Activated CD4-positive, alpha-beta T cell treated with anti-CD3 and anti-CD28 coated beads for 36 hours (primary cell): ENCODE measurements around the gene IQCB1. TPM values are rescaled to one million over a fixed set of nuclear protein-coding genes. Genes with fewer than 3 reads are reported as not detected.
"Not testable (repeated sequence)": the region's sequence is repeated elsewhere in the genome, so short reads cannot be mapped to it uniquely, and the experiment has no call there.

Experiments used
- ATAC-seq: fragments of 200-7000 bp; cut with Tn5 transposase; one replicate; pipeline ENCODE4 v1.10.0; 2021; ENCODE audit warnings: mild to moderate bottlenecking, moderate library complexity
- CTCF ChIA-PET: fragments of 350-600 bp; sonication (Branson Sonifier 250); formaldehyde crosslinking; loops from one replicate; lab custom pipeline; 2021; ENCODE audit warnings: antibody characterized with exemption; lab: Charles Lee
- POLR2A ChIA-PET: fragments of 350-600 bp; sonication (Branson Sonifier 250); formaldehyde crosslinking; loops from one replicate; lab custom pipeline; 2021; ENCODE audit warnings: antibody characterized with exemption, inconsistent platforms; lab: Charles Lee
- DNase-seq: peaks from one replicate; pipeline ENCODE4 v3.0.0-alpha.2; 2020
- H3K27ac Mint-ChIP-seq: one replicate; pipeline ENCODE4 v1.8.0; 2021; ENCODE audit warnings: mixed read lengths
- H3K27me3 Mint-ChIP-seq: one replicate; pipeline ENCODE4 v1.8.0; 2021; ENCODE audit warnings: mixed read lengths
- H3K36me3 Mint-ChIP-seq: one replicate; pipeline ENCODE4 v1.8.0; 2021; ENCODE audit warnings: low read depth, mixed read lengths
- H3K4me1 Mint-ChIP-seq: one replicate; pipeline ENCODE4 v1.8.0; 2021; ENCODE audit warnings: mixed read lengths
- H3K4me3 Mint-ChIP-seq: one replicate; pipeline ENCODE4 v1.8.0; 2021; ENCODE audit warnings: mild to moderate bottlenecking, moderate library complexity, mixed read lengths
- H3K9me3 Mint-ChIP-seq: one replicate; pipeline ENCODE4 v1.8.0; 2021; ENCODE audit warnings: low read depth, mixed read lengths
- intact Hi-C, 2 experiments: fragments of 100-400 bp; cut with DNase I in 1 of 2; cut with micrococcal nuclease in 1 of 2; formaldehyde crosslinking; loops; one replicate each; pipeline versions ENCODE4 v1.14.2 to v1.15.1; 2022 to 2024; cut with DNase I, micrococcal nuclease
- total RNA-seq, 2 experiments: library from RNA; stranded (reverse); gene quantifications; one replicate each; pipeline ENCODE4 v1.2.3, GENCODE V29; 2021

IQCB1 gene, protein sequence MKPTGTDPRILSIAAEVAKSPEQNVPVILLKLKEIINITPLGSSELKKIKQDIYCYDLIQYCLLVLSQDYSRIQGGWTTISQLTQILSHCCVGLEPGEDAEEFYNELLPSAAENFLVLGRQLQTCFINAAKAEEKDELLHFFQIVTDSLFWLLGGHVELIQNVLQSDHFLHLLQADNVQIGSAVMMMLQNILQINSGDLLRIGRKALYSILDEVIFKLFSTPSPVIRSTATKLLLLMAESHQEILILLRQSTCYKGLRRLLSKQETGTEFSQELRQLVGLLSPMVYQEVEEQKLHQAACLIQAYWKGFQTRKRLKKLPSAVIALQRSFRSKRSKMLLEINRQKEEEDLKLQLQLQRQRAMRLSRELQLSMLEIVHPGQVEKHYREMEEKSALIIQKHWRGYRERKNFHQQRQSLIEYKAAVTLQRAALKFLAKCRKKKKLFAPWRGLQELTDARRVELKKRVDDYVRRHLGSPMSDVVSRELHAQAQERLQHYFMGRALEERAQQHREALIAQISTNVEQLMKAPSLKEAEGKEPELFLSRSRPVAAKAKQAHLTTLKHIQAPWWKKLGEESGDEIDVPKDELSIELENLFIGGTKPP
- 10 to 100 TPM; 41.3 to 42.8 TPM for total RNA-seq

DNA sequence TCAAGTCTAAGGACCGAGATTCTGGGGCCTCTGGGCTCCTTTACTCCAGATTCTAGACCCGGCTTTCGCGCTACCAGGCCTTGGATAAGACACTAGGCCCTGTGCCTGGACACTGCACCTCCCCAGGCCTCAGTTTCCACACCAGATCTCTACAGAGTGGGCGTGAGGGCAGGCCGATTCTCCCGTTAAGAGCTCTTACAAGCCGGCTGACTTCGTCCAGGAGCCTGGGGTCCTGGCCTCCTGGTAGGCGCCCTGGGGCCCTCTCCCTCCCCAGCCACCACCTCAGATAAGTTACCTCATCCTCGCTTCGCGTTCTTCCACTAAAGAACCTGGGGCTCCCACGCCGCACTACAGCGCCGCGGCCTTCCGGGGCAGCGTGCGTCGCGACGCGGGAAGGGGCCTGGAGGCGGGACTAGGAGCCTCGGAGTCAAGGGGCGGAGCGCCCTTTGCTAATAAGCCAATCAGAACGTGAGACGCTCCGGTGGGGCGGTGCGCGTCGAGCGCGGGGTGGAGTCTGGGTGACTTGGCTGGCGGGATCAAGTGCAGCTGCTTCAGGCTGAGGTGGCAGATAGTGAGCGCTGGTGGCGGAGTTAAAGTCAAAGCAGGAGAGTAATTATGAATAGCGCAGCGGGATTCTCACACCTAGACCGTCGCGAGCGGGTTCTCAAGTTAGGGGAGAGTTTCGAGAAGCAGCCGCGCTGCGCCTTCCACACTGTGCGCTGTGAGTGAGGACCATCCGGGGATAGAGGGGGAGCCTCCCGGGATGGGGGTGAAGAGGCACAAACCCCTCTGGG, at the start of gene IQCB1, which contains the start of gene EAF2:
Gene IQCB1 (minus strand): TSS at position 390 of the 794 bp plus-strand sequence. CDS start 6,100 bp downstream, outside the sequence.
Gene EAF2 (plus strand): TSS at position 539 of the 794 bp plus-strand sequence. CDS start 77 bp downstream, at position 616.
- ATAC-seq (peak; percentile 98), DNase-seq (peak; percentile 98)
- H3K27ac Mint-ChIP-seq = peak within 1 kb of the TSS; percentile 94
- H3K4me1 Mint-ChIP-seq = peaks cover 38% of the 10 kb centered on the region
- no peaks in the 10 kb centered on the region for H3K27me3 Mint-ChIP-seq
- ChIA-PET CTCF (interaction anchor here (1.1 kb wide), 1 partner anchor 174 kb away, joined by 3 read pairs; the partner anchor contains the start of gene HCLS1), POLR2A (no interaction called here)
- intact Hi-C loops = loop anchor here (1.0 to 10.0 kb wide), 14 partner anchors 86 to 1740 kb away; partner anchors contain the start of genes GOLGB1 (in 2 of the 2), HCLS1 (in 2 of the 2), FAM162A (in 1 of the 2) and GSK3B (in 1 of the 2)
- no peaks in the 10 kb centered on the region for H3K9me3 Mint-ChIP-seq
- H3K36me3 Mint-ChIP-seq = peaks cover 34% of the 10 kb centered on the region
- H3K4me3 Mint-ChIP-seq = peak within 1 kb of the TSS; percentile 98

DNA sequence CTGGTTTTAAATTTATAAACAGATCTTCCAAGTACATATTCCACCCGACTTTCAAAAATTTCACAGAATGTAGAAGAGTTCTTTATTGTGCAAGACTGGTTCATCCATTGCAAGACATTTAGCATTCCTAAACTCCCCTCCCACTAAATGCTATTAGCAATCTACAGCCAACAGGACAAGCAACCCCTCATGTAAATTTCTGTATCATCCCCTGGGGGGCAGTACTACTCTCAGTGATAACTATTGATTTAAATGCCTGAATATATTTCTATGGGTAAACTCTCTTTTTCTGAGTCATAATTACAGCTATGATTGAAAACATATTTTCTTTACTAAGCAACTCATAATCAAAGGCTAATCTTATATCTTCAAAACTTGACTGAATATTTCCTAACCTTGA, 48.6 kb upstream of the IQCB1 start:
- Mint-ChIP-seq H3K27me3 (no peaks in the 10 kb centered on the region), H3K36me3 (peaks cover 5% of the 10 kb centered on the region), H3K9me3 (no peaks in the 10 kb centered on the region), H3K4me3 (no peak overlapping the region), H3K4me1 (no peaks in the 10 kb centered on the region), H3K27ac (no peak overlapping the region)
- CTCF ChIA-PET = interaction anchor here (0.6 to 1.7 kb wide), 7 partner anchors 10 to 416 kb away, joined by 3 to 5 read pairs (median 4); no protein-coding TSS in a partner anchor
- DNase-seq = peak; percentile 5
- intact Hi-C loops = loop anchor here (1.0 to 10.0 kb wide), 6 partner anchors 209 to 419 kb away; partner anchors contain the start of gene POLQ (in 1 of the 2)
- POLR2A ChIA-PET = no interaction called here
- ATAC-seq = peak; percentile 60

DNA sequence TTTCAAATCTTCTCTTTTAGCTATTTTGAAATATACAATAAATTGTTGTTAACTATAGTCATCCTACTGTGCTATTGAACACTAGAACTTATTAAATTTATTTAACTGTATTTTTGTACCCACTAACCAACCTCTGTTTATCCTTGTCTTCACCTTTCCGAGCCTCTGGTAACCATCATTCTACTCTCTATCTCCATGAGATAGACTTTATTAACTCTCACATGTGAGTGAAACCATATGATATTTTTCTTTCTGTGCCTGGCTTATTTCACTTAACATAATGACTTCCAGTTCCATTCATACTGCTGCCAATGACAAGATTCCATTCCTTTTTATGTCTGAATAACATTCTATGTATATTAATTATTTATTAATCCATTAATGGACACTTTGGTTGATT, 43.6 kb upstream of the IQCB1 start:
- CTCF ChIA-PET = no interaction called here
- POLR2A ChIA-PET = no interaction called here
- no peaks in the 10 kb centered on the region for H3K9me3 Mint-ChIP-seq
- H3K4me3 Mint-ChIP-seq = no peak overlapping the region
- H3K27ac Mint-ChIP-seq = no peak overlapping the region
- intact Hi-C loops = no loop called here
- DNase-seq (no peak), ATAC-seq (no peak)
- H3K27me3 Mint-ChIP-seq = no peaks in the 10 kb centered on the region
- H3K4me1 Mint-ChIP-seq = no peaks in the 10 kb centered on the region
- H3K36me3 Mint-ChIP-seq = peaks cover 5% of the 10 kb centered on the region

DNA sequence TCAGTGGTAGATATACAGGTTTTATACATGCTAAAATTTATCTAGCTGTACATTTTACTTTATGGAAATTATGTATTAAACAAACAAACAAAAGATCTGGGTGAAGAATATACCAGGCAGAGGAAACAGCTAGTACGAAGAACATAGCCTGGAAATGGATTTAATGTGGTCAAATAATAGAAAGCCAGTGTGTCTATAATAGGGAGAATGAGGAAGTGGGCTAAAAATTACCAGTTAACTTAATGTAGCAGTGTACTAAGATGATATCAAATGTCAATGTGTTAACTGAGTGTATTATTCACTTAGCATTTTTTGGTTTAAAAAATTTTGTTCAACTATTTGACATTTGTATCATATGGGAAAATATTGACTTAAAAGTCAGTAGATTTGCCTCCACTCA, 36.6 kb upstream of the IQCB1 start:
- H3K27me3 Mint-ChIP-seq = no peaks in the 10 kb centered on the region
- H3K36me3 Mint-ChIP-seq = peaks cover 12% of the 10 kb centered on the region
- no peaks in the 10 kb centered on the region for H3K4me1 Mint-ChIP-seq
- no peak overlapping the region for H3K4me3 Mint-ChIP-seq
- ATAC-seq (no peak), DNase-seq (no peak)
- H3K9me3 Mint-ChIP-seq = no peaks in the 10 kb centered on the region
- ChIA-PET CTCF (no interaction called here), POLR2A (no interaction called here)
- no peak overlapping the region for H3K27ac Mint-ChIP-seq
- intact Hi-C loops = no loop called here

DNA sequence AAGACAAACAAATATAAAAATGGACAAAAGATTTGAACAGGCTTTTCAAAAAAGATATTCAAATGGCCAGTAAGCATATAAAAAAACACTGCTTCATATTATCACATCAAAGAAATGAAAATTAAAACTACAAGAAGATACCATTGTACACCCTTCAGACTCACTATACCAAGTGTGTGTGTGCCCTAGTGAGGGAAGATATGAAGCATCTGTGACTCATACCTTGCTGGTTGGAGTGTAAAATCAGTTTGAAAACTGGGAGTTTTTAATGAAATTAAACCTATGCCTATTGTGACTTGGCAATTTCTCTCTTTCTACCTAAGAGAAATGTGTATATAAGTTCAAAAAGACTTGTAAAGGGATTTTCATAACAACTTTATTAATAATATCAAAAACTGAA, 35.9 kb upstream of the IQCB1 start:
- intact Hi-C loops = no loop called here
- POLR2A ChIA-PET = no interaction called here

DNA sequence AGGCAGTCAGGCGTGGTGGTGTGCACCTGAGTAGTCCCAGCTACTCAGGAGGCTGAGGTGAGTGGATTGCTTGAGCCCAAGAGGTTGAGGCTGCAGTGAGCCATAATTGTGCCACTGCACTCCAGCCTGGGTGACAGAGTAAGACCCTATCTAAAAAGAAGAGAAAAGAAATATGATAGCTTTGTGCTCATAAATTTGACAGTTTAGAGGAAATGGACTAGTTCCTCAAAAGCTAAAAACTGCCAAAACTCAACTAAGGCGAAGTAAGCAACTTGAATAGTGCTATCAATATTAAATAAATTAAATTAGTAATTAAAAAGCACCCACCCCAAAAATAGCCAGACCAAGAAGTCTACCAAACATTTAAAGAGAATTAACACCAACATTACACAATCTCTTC, 34.9 kb upstream of the IQCB1 start:
- Mint-ChIP-seq H3K9me3 (no peaks in the 10 kb centered on the region), H3K27ac (no peak overlapping the region), H3K4me3 (no peak overlapping the region), H3K27me3 (no peaks in the 10 kb centered on the region), H3K4me1 (no peaks in the 10 kb centered on the region), H3K36me3 (peaks cover 17% of the 10 kb centered on the region)
- ATAC-seq (no peak), DNase-seq (no peak)
- intact Hi-C loops = no loop called here
- POLR2A ChIA-PET = no interaction called here
- CTCF ChIA-PET = interaction anchor here (0.6 to 0.7 kb wide), 2 partner anchors 127 to 1586 kb away, joined by 3 read pairs; no protein-coding TSS in a partner anchor

More for the DNA sequence above, 35.9 kb upstream of the IQCB1 start:
- CTCF ChIA-PET = no interaction called here
- no peaks in the 10 kb centered on the region for H3K9me3 Mint-ChIP-seq
- H3K36me3 Mint-ChIP-seq = peaks cover 15% of the 10 kb centered on the region
- H3K4me3 Mint-ChIP-seq = no peak overlapping the region
- DNase-seq = no peak
- ATAC-seq = no peak
- H3K27ac Mint-ChIP-seq = no peak overlapping the region
- no peaks in the 10 kb centered on the region for H3K4me1 Mint-ChIP-seq
- no peaks in the 10 kb centered on the region for H3K27me3 Mint-ChIP-seq

DNA sequence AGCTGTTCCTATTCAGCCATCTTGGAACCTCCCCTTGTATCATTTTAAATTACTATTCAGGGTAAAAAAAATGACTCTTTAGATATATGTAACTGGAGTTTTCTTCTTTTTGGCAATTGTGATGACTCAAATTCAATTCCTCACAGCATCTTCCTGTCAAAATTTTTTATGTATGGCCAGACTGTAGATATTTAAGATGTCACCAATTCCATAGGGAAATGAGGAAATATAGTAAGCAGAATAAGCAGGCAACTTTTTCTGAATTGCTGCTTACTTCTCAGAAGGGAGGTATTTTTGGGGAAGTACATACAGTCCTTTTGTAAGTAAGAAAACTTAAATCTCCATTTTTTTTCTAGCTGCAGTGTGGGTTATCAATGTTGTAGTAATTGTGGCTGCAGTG, 28.9 kb upstream of the IQCB1 start:
- no peaks in the 10 kb centered on the region for H3K4me1 Mint-ChIP-seq
- H3K4me3 Mint-ChIP-seq = no peak overlapping the region
- peaks cover 31% of the 10 kb centered on the region for H3K36me3 Mint-ChIP-seq
- ATAC-seq (no peak), DNase-seq (no peak)
- H3K27me3 Mint-ChIP-seq = no peaks in the 10 kb centered on the region
- ChIA-PET POLR2A (no interaction called here), CTCF (no interaction called here)
- no peak overlapping the region for H3K27ac Mint-ChIP-seq
- no peaks in the 10 kb centered on the region for H3K9me3 Mint-ChIP-seq
- intact Hi-C loops = no loop called here

DNA sequence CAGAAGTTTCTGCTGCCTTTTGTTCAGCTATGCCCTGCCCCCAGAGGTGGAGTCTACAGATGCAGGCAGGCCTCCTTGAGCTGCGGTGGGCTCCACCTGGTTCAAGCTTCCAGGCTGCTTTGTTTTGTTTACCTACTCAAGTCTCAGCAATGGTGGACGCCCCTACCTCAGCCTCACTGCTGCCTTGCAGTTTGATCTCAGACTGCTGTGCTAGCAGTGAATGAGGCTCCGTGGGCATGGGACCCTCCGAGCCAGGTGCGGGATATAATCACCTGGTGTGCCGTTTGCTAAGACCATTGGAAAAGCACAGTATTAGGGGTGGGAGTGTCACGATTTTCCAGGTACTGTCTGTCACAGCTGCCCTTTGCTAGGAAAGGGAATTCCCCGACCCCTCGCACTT, 28.4 kb upstream of the IQCB1 start:
- H3K9me3 Mint-ChIP-seq, CTCF ChIA-PET, ATAC-seq, H3K27ac Mint-ChIP-seq, DNase-seq, H3K4me3 Mint-ChIP-seq, intact Hi-C loops, H3K4me1 Mint-ChIP-seq, H3K27me3 Mint-ChIP-seq, POLR2A ChIA-PET: not testable (repeated sequence)
- peaks cover 35% of the 10 kb centered on the region for H3K36me3 Mint-ChIP-seq

DNA sequence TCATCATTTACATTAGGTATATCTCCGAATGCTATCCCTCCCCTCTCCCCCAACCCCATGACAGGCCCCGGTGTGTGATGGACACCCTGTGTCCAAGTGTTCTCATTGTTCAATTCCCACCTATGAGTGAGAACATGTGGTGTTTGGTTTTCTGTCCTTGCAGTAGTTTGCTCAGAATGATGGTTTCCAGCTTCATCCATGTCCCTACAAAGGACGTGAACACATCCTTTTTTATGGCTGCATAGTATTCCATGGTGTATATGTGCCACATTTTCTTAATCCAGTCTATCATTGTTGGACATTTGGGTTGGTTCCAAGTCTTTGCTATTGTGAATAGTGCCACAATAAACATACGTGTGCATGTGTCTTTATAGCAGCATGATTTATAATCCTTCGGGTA, 22.9 kb upstream of the IQCB1 start:
- intact Hi-C loops = loop anchor here in 1 of 2 experiments (5.0 kb wide), 1 partner anchor 310 kb away; the partner anchor contains the start of gene POLQ
- H3K4me3 Mint-ChIP-seq, DNase-seq, H3K9me3 Mint-ChIP-seq, POLR2A ChIA-PET, CTCF ChIA-PET, H3K4me1 Mint-ChIP-seq, H3K27ac Mint-ChIP-seq, ATAC-seq, H3K27me3 Mint-ChIP-seq: not testable (repeated sequence)
- H3K36me3 Mint-ChIP-seq = peaks cover 32% of the 10 kb centered on the region

DNA sequence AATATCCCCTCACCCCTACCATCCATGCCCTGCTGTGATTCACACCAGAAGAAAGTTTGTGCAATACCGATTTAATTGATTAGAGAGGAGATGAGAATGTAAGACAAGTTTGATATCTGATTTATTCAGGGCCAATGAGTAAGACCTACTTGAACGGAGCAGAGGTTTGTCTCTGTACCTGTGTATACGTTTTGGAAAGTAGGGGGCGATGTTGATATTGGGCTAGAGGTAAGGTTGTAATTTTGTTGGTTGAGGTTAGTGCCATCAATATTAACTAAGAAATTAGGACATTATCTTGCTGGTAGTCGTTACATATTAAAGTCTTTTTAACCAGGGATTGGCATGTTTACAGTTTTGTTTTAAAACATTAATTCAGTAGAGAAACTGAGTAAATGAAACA, 20.7 kb upstream of the IQCB1 start:
- no peaks in the 10 kb centered on the region for H3K9me3 Mint-ChIP-seq
- CTCF ChIA-PET = no interaction called here
- no peak for DNase-seq

DNA sequence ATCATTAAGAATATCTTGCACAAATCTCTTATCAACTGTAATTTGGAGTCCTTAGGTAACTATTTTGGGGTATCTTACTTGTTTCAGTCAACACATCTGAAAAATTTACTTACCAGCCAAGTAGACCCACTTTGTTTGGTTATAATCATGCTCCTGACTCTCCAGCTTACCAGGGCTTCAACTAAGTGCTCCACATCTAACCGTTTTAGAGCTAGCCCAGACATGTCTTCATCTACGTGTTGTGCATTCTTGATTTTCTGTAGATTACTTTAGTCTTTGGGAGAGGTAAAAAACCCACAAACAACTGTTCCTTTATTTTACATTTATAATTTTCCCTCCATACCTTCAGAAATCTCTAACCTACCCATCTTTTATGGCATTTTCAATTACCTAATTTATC, 17.4 kb upstream of the IQCB1 start:
- ChIA-PET CTCF (interaction anchor here (0.6 kb wide), 2 partner anchors 174 to 1950 kb away, joined by 3 to 4 read pairs; no protein-coding TSS in a partner anchor), POLR2A (no interaction called here)
- no peak overlapping the region for H3K4me3 Mint-ChIP-seq
- no peaks in the 10 kb centered on the region for H3K27me3 Mint-ChIP-seq
- H3K36me3 Mint-ChIP-seq = peaks cover 5% of the 10 kb centered on the region
- H3K4me1 Mint-ChIP-seq = no peaks in the 10 kb centered on the region
- H3K27ac Mint-ChIP-seq = no peak overlapping the region
- no peak for ATAC-seq
- no peak for DNase-seq
- intact Hi-C loops = no loop called here
- H3K9me3 Mint-ChIP-seq = no peaks in the 10 kb centered on the region

More for the DNA sequence above, 20.7 kb upstream of the IQCB1 start:
- POLR2A ChIA-PET = no interaction called here
- H3K36me3 Mint-ChIP-seq = peaks cover 24% of the 10 kb centered on the region
- H3K4me3 Mint-ChIP-seq = no peak overlapping the region
- no peaks in the 10 kb centered on the region for H3K27me3 Mint-ChIP-seq
- intact Hi-C loops = loop anchor here in 1 of 2 experiments (1.0 to 5.0 kb wide), 2 partner anchors 237 to 308 kb away; partner anchors contain the start of gene POLQ
- peak; percentile 36 for ATAC-seq
- no peak overlapping the region for H3K27ac Mint-ChIP-seq
- H3K4me1 Mint-ChIP-seq = no peaks in the 10 kb centered on the region
